Small intestine (tissue), 7 donors: ENCODE measurements around the gene MSI2. TPM values are rescaled to one million over a fixed set of nuclear protein-coding genes. Genes with fewer than 3 reads are reported as not detected.

ENCODE experiments used
- DNase-seq, 2 donors: peaks; one replicate each; pipeline versions ENCODE4 v3.0.0 to v3.0.0-alpha.2; 2013
- FAIRE-seq: peaks from 2 replicates; lab custom pipeline; 2012; peaks lifted over from hg19 to GRCh38; lab: Jason Lieb, UNC
- H3K27ac ChIP-seq, 3 donors: one replicate each; pipeline ENCODE4 v1.5.1; 2013; ENCODE audit warnings: low read length in 2 of 3, mild to moderate bottlenecking in 2 of 3, control low read depth in 1 of 3, inconsistent platforms in 1 of 3, low read depth in 1 of 3, moderate library complexity in 1 of 3
- H3K27me3 ChIP-seq, 3 donors: one replicate each; pipeline ENCODE4 v1.6.1; 2013; ENCODE audit warnings: low read length in 3 of 3, inconsistent platforms in 1 of 3; ENCODE audit not compliant: control insufficient read depth in 3 of 3, insufficient read depth in 3 of 3
- H3K36me3 ChIP-seq, 3 donors: one replicate each; pipeline ENCODE4 v1.6.1; 2013; ENCODE audit warnings: low read length in 3 of 3, inconsistent platforms in 1 of 3, low read depth in 1 of 3, mild to moderate bottlenecking in 1 of 3, moderate library complexity in 1 of 3; ENCODE audit not compliant: control insufficient read depth in 3 of 3, insufficient read depth in 2 of 3
- H3K4me1 ChIP-seq, 3 donors: one replicate each; pipeline ENCODE4 v1.6.1; 2013; ENCODE audit warnings: low read length in 2 of 3, inconsistent platforms in 1 of 3, low read depth in 1 of 3, mild to moderate bottlenecking in 1 of 3, moderate library complexity in 1 of 3; ENCODE audit not compliant: control insufficient read depth in 3 of 3, insufficient read depth in 2 of 3
- H3K4me3 ChIP-seq, 3 donors: one replicate each; pipeline ENCODE4 v1.5.1; 2013; ENCODE audit warnings: low read length in 3 of 3, control low read depth in 1 of 3, inconsistent platforms in 1 of 3, low read depth in 1 of 3, mild to moderate bottlenecking in 1 of 3, moderate library complexity in 1 of 3
- H3K9me3 ChIP-seq, 2 donors: one replicate each; pipeline ENCODE4 v1.6.1; 2013; ENCODE audit warnings: low read depth in 1 of 2, low read length in 1 of 2; ENCODE audit not compliant: control insufficient read depth in 2 of 2, insufficient read depth in 1 of 2
- WGBS, 3 donors: extraction: QIAGEN DNeasy Blood & Tissue Kit; methylation state at CpG; one replicate each; pipeline ENCODE4 v1.1.7; 2013; 5-methylcytosine and 5-hydroxymethylcytosine counted together
- polyA plus RNA-seq, 4 donors: library from polyadenylated mRNA; stranded (reverse) in 3 of 4; unstranded in 1 of 4; fragments of 200-250 nt in 3 of 4; fragments of 120-200 nt in 1 of 4; gene quantifications; one replicate each; pipeline versions ENCODE4 v1.2.1 to v1.2.3, GENCODE V29; 2013
- donor health status: healthy with polysubstance abuse.
- donor health status: control.
- donor health status: control.
- donor health status: Bipolar disorder and iron deficiency.
- donor health status: healthy.

The MSI2 gene
- polyA plus RNA-seq, 4 donors, result 5.1 to 49.4 (median 12.6) TPM

- Histone ChIP-seq H3K36me3 (peaks cover 0 to 47% (median 3%) of the 10 kb centered on the region in 3 donors), H3K4me1 (peaks cover 0 to 12% (median 0%) of the 10 kb centered on the region in 3 donors), H3K9me3 (no peaks in the 10 kb centered on the region), H3K27me3 (no peaks in the 10 kb centered on the region), H3K4me3 (no peak overlapping the region), H3K27ac (peak overlapping the region in 1 of 3 donors; percentile 44)
- DNase-seq (peak; percentile 8 to 68), FAIRE-seq (no peak)
- 31 to 62% (median 51%) methylated on average over 8 of the region's 8 CpGs for WGBS, 3 donors
Measured at GRCh38 chr17:57268181-57268580, 11.9 kb downstream of the MSI2 start.

- Histone ChIP-seq H3K4me1 (peaks cover 0 to 12% (median 0%) of the 10 kb centered on the region in 3 donors), H3K36me3 (peaks cover 0 to 52% (median 3%) of the 10 kb centered on the region in 3 donors), H3K27me3 (no peaks in the 10 kb centered on the region), H3K4me3 (no peak overlapping the region), H3K9me3 (no peaks in the 10 kb centered on the region), H3K27ac (no peak overlapping the region)
- DNase-seq (no peak), FAIRE-seq (no peak)
- WGBS, 3 donors, result 95 to 96% (median 95%) methylated on average over 3 of the region's 3 CpGs
Measured at GRCh38 chr17:57269052-57269451, 12.7 kb downstream of the MSI2 start.

- H3K36me3 ChIP-seq, result peaks cover 0 to 47% (median 3%) of the 10 kb centered on the region in 3 donors
- FAIRE-seq, result no peak
- H3K27me3 ChIP-seq, result no peaks in the 10 kb centered on the region
- WGBS, 3 donors, result 87 to 90% (median 88%) methylated on average over 8 of the region's 8 CpGs
- no peak overlapping the region for H3K4me3 ChIP-seq
- no peak overlapping the region for H3K27ac ChIP-seq
- peak in 1 of 2 donors; percentile 47 for DNase-seq
- H3K4me1 ChIP-seq, result peaks cover 0 to 12% (median 0%) of the 10 kb centered on the region in 3 donors
- H3K9me3 ChIP-seq, result no peaks in the 10 kb centered on the region
Measured at GRCh38 chr17:57269598-57270255, 13.4 kb downstream of the MSI2 start.

- peaks cover 0 to 49% (median 3%) of the 10 kb centered on the region in 3 donors for H3K36me3 ChIP-seq
- peaks cover 0 to 20% (median 0%) of the 10 kb centered on the region in 3 donors for H3K4me1 ChIP-seq
- H3K4me3 ChIP-seq, result no peak overlapping the region
- no peaks in the 10 kb centered on the region for H3K9me3 ChIP-seq
- no peak for DNase-seq
- FAIRE-seq, result no peak
- 77 to 86% (median 84%) methylated on average over 7 of the region's 7 CpGs for WGBS, 3 donors
- H3K27me3 ChIP-seq, result no peaks in the 10 kb centered on the region
- H3K27ac ChIP-seq, result no peak overlapping the region
Measured at GRCh38 chr17:57270801-57271245, 14.5 kb downstream of the MSI2 start.

- WGBS, 3 donors, result 93 to 95% (median 94%) methylated on average over 6 of the region's 6 CpGs
Measured at GRCh38 chr17:57271821-57272220, 15.5 kb downstream of the MSI2 start.

GRCh38 chr17:57273490-57273889 lies 17.2 kb downstream of the MSI2 start:
- Histone ChIP-seq H3K9me3 (no peaks in the 10 kb centered on the region), H3K27ac (no peak overlapping the region), H3K36me3 (peaks cover 0 to 57% (median 2%) of the 10 kb centered on the region in 3 donors), H3K27me3 (no peaks in the 10 kb centered on the region), H3K4me3 (no peak overlapping the region), H3K4me1 (peaks cover 0 to 15% (median 0%) of the 10 kb centered on the region in 3 donors)
- DNase-seq (no peak), FAIRE-seq (no peak)
- WGBS, 3 donors, result 95 to 98% (median 96%) methylated on average over 6 of the region's 6 CpGs

More at GRCh38 chr17:57271821-57272220, 15.5 kb downstream of the MSI2 start:
- Histone ChIP-seq H3K36me3 (peaks cover 0 to 49% (median 3%) of the 10 kb centered on the region in 3 donors), H3K27me3 (no peaks in the 10 kb centered on the region), H3K4me3 (no peak overlapping the region), H3K4me1 (peaks cover 0 to 20% (median 0%) of the 10 kb centered on the region in 3 donors), H3K27ac (no peak overlapping the region), H3K9me3 (no peaks in the 10 kb centered on the region)
- DNase-seq (no peak), FAIRE-seq (no peak)

- DNase-seq, result no peak
- H3K9me3 ChIP-seq, result no peaks in the 10 kb centered on the region
- WGBS, 3 donors, result 51 to 82% (median 71%) methylated on average over 3 of the region's 3 CpGs
Measured at GRCh38 chr17:57274162-57274561, 17.8 kb downstream of the MSI2 start.

GRCh38 chr17:57275071-57275764 lies 18.9 kb downstream of the MSI2 start:
- WGBS, 3 donors, result 80 to 85% (median 85%) methylated on average over 6 of the region's 6 CpGs
- FAIRE-seq (no peak), DNase-seq (peak in 1 of 2 donors; percentile 11)
- H3K27ac ChIP-seq, result no peak overlapping the region
- H3K36me3 ChIP-seq, result peaks cover 0 to 64% (median 2%) of the 10 kb centered on the region in 3 donors
- peaks cover 0 to 8% (median 0%) of the 10 kb centered on the region in 3 donors for H3K4me1 ChIP-seq
- no peaks in the 10 kb centered on the region for H3K9me3 ChIP-seq
- no peak overlapping the region for H3K4me3 ChIP-seq
- no peaks in the 10 kb centered on the region for H3K27me3 ChIP-seq

More at GRCh38 chr17:57274162-57274561, 17.8 kb downstream of the MSI2 start:
- H3K36me3 ChIP-seq, result peaks cover 0 to 60% (median 2%) of the 10 kb centered on the region in 3 donors
- no peak overlapping the region for H3K4me3 ChIP-seq
- no peak overlapping the region for H3K27ac ChIP-seq
- H3K4me1 ChIP-seq, result peaks cover 0 to 10% (median 0%) of the 10 kb centered on the region in 3 donors
- no peak for FAIRE-seq
- H3K27me3 ChIP-seq, result no peaks in the 10 kb centered on the region
